ENCODE data around the gene MELTF. TPM values are rescaled to one million over a fixed set of nuclear protein-coding genes. Genes with fewer than 3 reads are reported as not detected.
A peak's percentile ranks its signal among the peaks of the same experiment; 100 is the strongest.

Gene MELTF
- total and polyA plus RNA-seq, 9 of the 15 experiments (the other 6 are each of a cell fraction or from before 2014, with no cell fraction given) = 0.35 to 10.5 (median 4.5) TPM

GRCh38 chr3:196988241-196989029, 41.2 kb downstream of the MELTF start (continued):
- TF ChIP-seq ZNF695 (CRISPR knock-in tag; IDR thresholded peaks at IDR 0.05) (no peak), E2F5 (CRISPR knock-in tag; IDR thresholded peaks at IDR 0.05) (no peak), ZNF449 (CRISPR knock-in tag; IDR thresholded peaks at IDR 0.05) (peak; percentile 82; the same call in 1 of the 2 replicates), ZBTB11 (CRISPR knock-in tag; IDR thresholded peaks at IDR 0.05) (peak in 1 of 3 experiments; percentile 85; a peak in 2 of 6 replicates), MITF (IDR thresholded peaks at IDR 0.05) (0 out of 2 replicates have a peak, but pooled peaks have one; percentile 41), ZNF830 (CRISPR knock-in tag; IDR thresholded peaks at IDR 0.05) (no peak), ILF3 (IDR thresholded peaks at IDR 0.05; ENCODE audit: borderline replicate concordance) (no peak), OTX1 (CRISPR knock-in tag; IDR thresholded peaks at IDR 0.05) (no peak), LEF1 (IDR thresholded peaks at IDR 0.05) (peak; percentile 72), MNT (conservative IDR thresholded peaks at IDR 0.05) (peak in 1 of 2 experiments; percentile 74; a peak in 3 of 4 replicates), ZNF232 (CRISPR knock-in tag; IDR thresholded peaks at IDR 0.05) (no peak), MLLT1 (IDR thresholded peaks at IDR 0.05) (no peak), NR0B1 (IDR thresholded peaks at IDR 0.05; ENCODE audit: partially characterized antibody) (no peak), MBD2 (IDR thresholded peaks at IDR 0.05; ENCODE audit: borderline replicate concordance, low read depth) (no peak)

Measured in K562 (cell line).